Panc1 (cell line): Measurements from ENCODE around the gene CYB5D1. TPM values are rescaled to one million over a fixed set of nuclear protein-coding genes. Genes with fewer than 3 reads are reported as not detected.
"Not testable (repeated sequence)": the region's sequence is repeated elsewhere in the genome, so short reads cannot be mapped to it uniquely, and the experiment has no call there.

Experiments used
- ATAC-seq: fragments of 200-7000 bp; cut with Tn5 transposase; 2 replicates; pipeline ENCODE4 v1.9.1; 2020; ENCODE audit warnings: mild to moderate bottlenecking, moderate library complexity
- BruUV-seq: library from RNA; stranded (reverse); fragments of 400-500 nt; replicated peaks from 2 replicates; lab custom pipeline; 2021; lab: Mats Ljungman, UMichigan
- CTCF ChIA-PET: fragments of 300-600 bp; sonication (Branson Sonifier 250); formaldehyde crosslinking; loops from one replicate; lab custom pipeline; 2022; ENCODE audit warnings: antibody characterized with exemption; lab: Charles Lee
- POLR2A ChIA-PET: fragments of 300-600 bp; sonication (Branson Sonifier 250); formaldehyde crosslinking; loops from one replicate; lab custom pipeline; 2022; ENCODE audit warnings: antibody characterized with exemption; lab: Charles Lee
- DNase-seq: peaks from one replicate; pipeline ENCODE4 v3.0.0-alpha.2; 2010; ENCODE audit warnings: low read depth, low spot score
- H3K27ac ChIP-seq: 2 replicates; pipeline ENCODE4 v1.5.1; 2011; ENCODE audit warnings: mild to moderate bottlenecking, low read length, inconsistent platforms
- H3K27me3 ChIP-seq: fragments of 200-500 bp; sonication (Bioruptor generic); 2 replicates; pipeline ENCODE4 v1.6.0; 2014; ENCODE audit warnings: low read length, inconsistent platforms; ENCODE audit not compliant: control insufficient read depth, insufficient read depth
- H3K36me3 ChIP-seq: fragments of 200-500 bp; sonication (Bioruptor generic); 2 replicates; pipeline ENCODE4 v1.5.1; 2014; ENCODE audit warnings: inconsistent platforms, mild to moderate bottlenecking, low read length, moderate library complexity; ENCODE audit not compliant: control insufficient read depth, insufficient read depth
- H3K4me1 ChIP-seq: 2 replicates; pipeline ENCODE4 v1.5.1; 2011; ENCODE audit warnings: inconsistent platforms, mild to moderate bottlenecking, low read length, moderate library complexity; ENCODE audit not compliant: control insufficient read depth, insufficient read depth
- H3K4me3 ChIP-seq, 2 experiments: 2 replicates each; pipeline ENCODE4 v1.5.1; 2011 to 2012; ENCODE audit warnings: low read depth in 2 of 2, low read length in 2 of 2, mild to moderate bottlenecking in 2 of 2, inconsistent platforms in 1 of 2, moderate library complexity in 1 of 2
- H3K9me3 ChIP-seq: fragments of 200-500 bp; sonication (Bioruptor generic); 2 replicates; pipeline ENCODE4 v1.5.1; 2014; ENCODE audit warnings: low read depth, mild to moderate bottlenecking, inconsistent platforms, low read length, moderate library complexity; ENCODE audit not compliant: control insufficient read depth, insufficient read depth
- CTCF ChIP-seq: fragments of 450-650 bp; IDR thresholded peaks from 2 replicates; pipeline ENCODE4 v1.5.1; 2017; ENCODE audit warnings: mild to moderate bottlenecking
- POLR2AphosphoS5 ChIP-seq: IDR thresholded peaks from 2 replicates; pipeline ENCODE4 v1.6.1; 2012; ENCODE audit warnings: mild to moderate bottlenecking, low read depth, low read length, moderate library complexity
- REST ChIP-seq, 2 experiments: IDR thresholded peaks; 2 replicates each; pipeline ENCODE4 v1.6.1; 2011 to 2012; ENCODE audit warnings: low read depth in 2 of 2, control low read depth in 1 of 2, low read length in 1 of 2, mild to moderate bottlenecking in 1 of 2, moderate library complexity in 1 of 2; ENCODE audit not compliant: insufficient read depth in 1 of 2
- SIN3A ChIP-seq: IDR thresholded peaks from 2 replicates; pipeline ENCODE4 v1.6.1; 2012; ENCODE audit warnings: low read depth, mild to moderate bottlenecking, low read length, moderate library complexity, borderline replicate concordance; ENCODE audit not compliant: insufficient read depth
- TCF7L2 ChIP-seq: IDR thresholded peaks from 2 replicates; pipeline ENCODE4 v1.6.1; 2011; ENCODE audit warnings: mild to moderate bottlenecking, low read depth, low read length, inconsistent platforms
- in situ Hi-C: cut with HindIII; loops from 2 replicates; pipeline ENCODE4 v1.10.0; 2016; ENCODE audit warnings: low sequenced_read_pairs, low pct_unique_long_range_greater_than_20kb
- intact Hi-C: fragments of 100-400 bp; cut with micrococcal nuclease; formaldehyde crosslinking; loops from one replicate; pipeline ENCODE4 v1.10.0; 2022; ENCODE audit not compliant: unreplicated experiment
- total RNA-seq: library from RNA; stranded (reverse); gene quantifications from one replicate; pipeline ENCODE4 v1.2.1, GENCODE V29; 2021; ENCODE audit not compliant: unreplicated experiment

The CYB5D1 gene
- total RNA-seq, 1 experiment from 2014 or later: 8.6 TPM

- H3K27ac ChIP-seq, H3K36me3 ChIP-seq, ATAC-seq, BruUV-seq, H3K9me3 ChIP-seq, CTCF ChIA-PET, H3K4me1 ChIP-seq, intact Hi-C loops, in situ Hi-C loops, H3K27me3 ChIP-seq, H3K4me3 ChIP-seq, DNase-seq, POLR2A ChIA-PET: not testable (repeated sequence)
These were observed 47.9 kb upstream of the CYB5D1 start for GRCh38 chr17:7809791-7810343.

GRCh38 chr17:7811251-7811650, 46.6 kb upstream of the CYB5D1 start:
- no peak for DNase-seq
- H3K27ac ChIP-seq: no peak overlapping the region
- no peaks in the 10 kb centered on the region for H3K4me1 ChIP-seq
- no peaks in the 10 kb centered on the region for H3K36me3 ChIP-seq
- TF ChIP-seq TCF7L2 (no peak), POLR2AphosphoS5 (no peak), SIN3A (no peak), REST (IDR thresholded peaks at IDR 0.05; ENCODE audit: insufficient read depth in 1 of 2, low read depth in 2 of 2, low read length in 1 of 2) (no peak), CTCF (no peak)
- in situ Hi-C loops: no loop called here
- no TSS peak for BruUV-seq
- intact Hi-C loops: no loop called here
- CTCF ChIA-PET: no interaction called here
- no peaks in the 10 kb centered on the region for H3K27me3 ChIP-seq
- POLR2A ChIA-PET: no interaction called here
- no peak overlapping the region for H3K4me3 ChIP-seq
- H3K9me3 ChIP-seq: no peaks in the 10 kb centered on the region
- no peak for ATAC-seq

GRCh38 chr17:7814969-7815368, 42.8 kb upstream of the CYB5D1 start:
- no peaks in the 10 kb centered on the region for H3K4me1 ChIP-seq
- intact Hi-C loops (no loop called here), in situ Hi-C loops (no loop called here)
- BruUV-seq: no TSS peak
- no peaks in the 10 kb centered on the region for H3K27me3 ChIP-seq
- no peaks in the 10 kb centered on the region for H3K36me3 ChIP-seq
- no peak for DNase-seq
- ATAC-seq: no peak
- ChIA-PET CTCF (no interaction called here), POLR2A (no interaction called here)
- no peaks in the 10 kb centered on the region for H3K9me3 ChIP-seq
- TF ChIP-seq SIN3A (no peak), REST (IDR thresholded peaks at IDR 0.05; ENCODE audit: insufficient read depth in 1 of 2, low read depth in 2 of 2, low read length in 1 of 2) (no peak), TCF7L2 (no peak), POLR2AphosphoS5 (no peak)
- no peak overlapping the region for H3K4me3 ChIP-seq
- H3K27ac ChIP-seq: no peak overlapping the region
